Endodermal cell (in vitro differentiated cells): ENCODE measurements around the gene CAPN11. TPM values are rescaled to one million over a fixed set of nuclear protein-coding genes. Genes with fewer than 3 reads are reported as not detected.
"Not testable (repeated sequence)": the region's sequence is repeated elsewhere in the genome, so short reads cannot be mapped to it uniquely, and the experiment has no call there.

Experiments used
- DNase-seq: peaks from one replicate; pipeline ENCODE4 v3.0.0-alpha.2; 2017
- H3K27ac ChIP-seq: 2 replicates; pipeline ENCODE4 v1.5.1; 2013; ENCODE audit warnings: mild to moderate bottlenecking, low read depth, low read length, moderate library complexity
- H3K27me3 ChIP-seq: 2 replicates; pipeline ENCODE4 v1.6.1; 2013; ENCODE audit warnings: mild to moderate bottlenecking, low read length, moderate library complexity; ENCODE audit not compliant: insufficient read depth, control insufficient read depth, poor library complexity, severe bottlenecking
- H3K36me3 ChIP-seq: 2 replicates; pipeline ENCODE4 v1.7.0; 2013; ENCODE audit warnings: mild to moderate bottlenecking, low read length, moderate library complexity; ENCODE audit not compliant: control insufficient read depth, insufficient read depth
- H3K4me1 ChIP-seq: one replicate; pipeline ENCODE4 v1.7.0; 2013; ENCODE audit warnings: low read length; ENCODE audit not compliant: control insufficient read depth, insufficient read depth
- H3K4me3 ChIP-seq: 2 replicates; pipeline ENCODE4 v1.5.1; 2013; ENCODE audit warnings: mild to moderate bottlenecking, low read length, moderate library complexity
- H3K9ac ChIP-seq: 2 replicates; pipeline ENCODE4 v1.6.1; 2013; ENCODE audit warnings: mild to moderate bottlenecking, low read length, moderate library complexity; ENCODE audit not compliant: poor library complexity, severe bottlenecking; ENCODE audit errors: extremely low read depth
- H3K9me3 ChIP-seq: 2 replicates; pipeline ENCODE4 v1.6.1; 2013; ENCODE audit warnings: mild to moderate bottlenecking, low read length, moderate library complexity; ENCODE audit not compliant: control insufficient read depth
- H3K27ac Mint-ChIP-seq: 2 replicates; pipeline ENCODE4 v1.8.0; 2020; ENCODE audit warnings: mixed read lengths
- H3K27me3 Mint-ChIP-seq: 2 replicates; pipeline ENCODE4 v1.8.0; 2021; ENCODE audit warnings: mild to moderate bottlenecking, mixed read lengths; ENCODE audit not compliant: insufficient read depth
- H3K36me3 Mint-ChIP-seq: 2 replicates; pipeline ENCODE4 v1.8.0; 2020; ENCODE audit warnings: low read depth, mixed read lengths
- H3K4me1 Mint-ChIP-seq: 2 replicates; pipeline ENCODE4 v1.8.0; 2020; ENCODE audit warnings: mixed read lengths
- H3K4me3 Mint-ChIP-seq: 2 replicates; pipeline ENCODE4 v1.8.0; 2020; ENCODE audit warnings: mild to moderate bottlenecking, moderate library complexity, mixed read lengths
- H3K9me3 Mint-ChIP-seq: 2 replicates; pipeline ENCODE4 v1.8.0; 2020; ENCODE audit warnings: mild to moderate bottlenecking, mixed read lengths
- WGBS, 2 experiments: methylation state at CpG; one replicate each; pipeline versions ENCODE4 v1.1.5 to v1.1.7; 2013; ENCODE audit warnings: missing lambda C conversion rate in 2 of 2, mixed read lengths in 1 of 2; ENCODE audit not compliant: insufficient coverage in 1 of 2, insufficient read length in 1 of 2; 5-methylcytosine and 5-hydroxymethylcytosine counted together
- total RNA-seq, 2 donors: library from RNA; stranded (reverse); fragmentation: NEBNext Ultra II Directional in 1 of 2; extraction: Animal tissue kit (Norgen Biotek cat#: 25700) in 1 of 2; gene quantifications; 2 replicates in 1 of 2; 3 replicates in 1 of 2; pipeline ENCODE4 v1.2.1, GENCODE V29; 2021
- TF ChIP-seq, protein P1 (sequence below): fragments of 200-600 bp; sonication (generic); conservative IDR thresholded peaks from 2 replicates; pipeline ENCODE4 v1.5.0; 2021; ENCODE audit warnings: antibody characterized with exemption, mild to moderate bottlenecking

Gene CAPN11
- total RNA-seq, 2 donors from 2014 or later: 0.53 to 1.2 TPM

DNA sequence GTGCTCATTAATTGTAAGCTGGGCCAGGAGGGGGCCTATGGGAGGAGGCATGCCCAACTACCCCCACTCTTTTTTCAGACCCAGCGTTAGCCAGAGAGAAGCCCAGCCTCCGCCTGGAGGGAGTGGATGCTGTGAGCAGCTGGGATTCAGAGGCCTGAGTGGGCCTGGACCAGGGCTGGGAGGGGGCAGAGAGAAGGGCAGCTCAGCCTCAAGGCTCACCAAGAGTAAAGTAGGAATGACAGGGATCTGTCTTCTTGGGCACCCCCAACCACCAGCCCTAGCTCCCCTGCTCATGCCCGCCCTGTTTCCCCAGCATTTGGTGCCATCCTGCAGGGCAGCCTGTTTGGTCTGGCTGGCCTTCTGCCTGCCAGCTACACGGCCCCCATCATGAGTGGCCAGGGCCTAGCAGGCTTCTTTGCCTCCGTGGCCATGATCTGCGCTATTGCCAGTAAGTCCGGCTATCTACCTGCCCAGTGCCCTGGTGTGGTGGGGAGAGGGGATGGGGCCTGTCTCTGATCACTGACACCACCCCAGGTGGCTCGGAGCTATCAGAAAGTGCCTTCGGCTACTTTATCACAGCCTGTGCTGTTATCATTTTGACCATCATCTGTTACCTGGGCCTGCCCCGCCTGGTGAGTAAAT is 71.5 kb downstream of the CAPN11 start:
- H3K4me3 Mint-ChIP-seq: no peak overlapping the region
- TF ChIP-seq, protein P1, sequence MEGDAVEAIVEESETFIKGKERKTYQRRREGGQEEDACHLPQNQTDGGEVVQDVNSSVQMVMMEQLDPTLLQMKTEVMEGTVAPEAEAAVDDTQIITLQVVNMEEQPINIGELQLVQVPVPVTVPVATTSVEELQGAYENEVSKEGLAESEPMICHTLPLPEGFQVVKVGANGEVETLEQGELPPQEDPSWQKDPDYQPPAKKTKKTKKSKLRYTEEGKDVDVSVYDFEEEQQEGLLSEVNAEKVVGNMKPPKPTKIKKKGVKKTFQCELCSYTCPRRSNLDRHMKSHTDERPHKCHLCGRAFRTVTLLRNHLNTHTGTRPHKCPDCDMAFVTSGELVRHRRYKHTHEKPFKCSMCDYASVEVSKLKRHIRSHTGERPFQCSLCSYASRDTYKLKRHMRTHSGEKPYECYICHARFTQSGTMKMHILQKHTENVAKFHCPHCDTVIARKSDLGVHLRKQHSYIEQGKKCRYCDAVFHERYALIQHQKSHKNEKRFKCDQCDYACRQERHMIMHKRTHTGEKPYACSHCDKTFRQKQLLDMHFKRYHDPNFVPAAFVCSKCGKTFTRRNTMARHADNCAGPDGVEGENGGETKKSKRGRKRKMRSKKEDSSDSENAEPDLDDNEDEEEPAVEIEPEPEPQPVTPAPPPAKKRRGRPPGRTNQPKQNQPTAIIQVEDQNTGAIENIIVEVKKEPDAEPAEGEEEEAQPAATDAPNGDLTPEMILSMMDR: no peak
- Histone ChIP-seq H3K36me3 (peaks cover 13% of the 10 kb centered on the region), H3K4me1 (peaks cover 14% of the 10 kb centered on the region), H3K27me3 (no peaks in the 10 kb centered on the region), H3K4me3 (no peak overlapping the region), H3K9ac (no peak overlapping the region), H3K27ac (no peak overlapping the region), H3K9me3 (no peaks in the 10 kb centered on the region)
- WGBS, 2 experiments: 89 to 100% methylated on average over 1 to 8 of the region's 10 CpGs
- H3K27me3 Mint-ChIP-seq: no peaks in the 10 kb centered on the region
- H3K9me3 Mint-ChIP-seq: no peaks in the 10 kb centered on the region
- H3K36me3 Mint-ChIP-seq: peaks cover 45% of the 10 kb centered on the region
- peaks cover 34% of the 10 kb centered on the region for H3K4me1 Mint-ChIP-seq
- no peak for DNase-seq
- H3K27ac Mint-ChIP-seq: no peak overlapping the region

DNA sequence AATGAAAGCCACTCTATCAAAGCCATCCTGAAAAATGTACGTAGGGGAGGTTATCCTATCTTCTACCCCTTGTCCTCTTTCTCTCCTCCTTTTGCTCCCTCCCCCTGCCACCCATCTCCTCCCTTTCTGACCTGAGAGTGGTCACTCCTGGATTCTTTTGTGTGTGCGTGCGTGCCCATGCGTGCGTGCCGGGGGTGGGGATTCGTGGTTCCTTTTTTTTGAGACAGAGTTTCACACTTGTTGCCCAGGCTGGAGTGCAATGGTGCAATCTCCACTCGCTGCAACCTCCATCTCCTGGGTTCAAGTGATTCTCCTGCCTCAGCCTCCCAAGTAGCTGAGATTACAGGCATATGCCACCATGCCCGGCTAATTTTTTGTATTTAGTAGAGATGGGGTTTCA is 72.8 kb downstream of the CAPN11 start:
- DNase-seq, H3K9me3 Mint-ChIP-seq, H3K9ac ChIP-seq, H3K4me3 Mint-ChIP-seq, H3K4me1 ChIP-seq, H3K27ac Mint-ChIP-seq, H3K27me3 ChIP-seq, H3K4me3 ChIP-seq, H3K27ac ChIP-seq, H3K27me3 Mint-ChIP-seq, H3K9me3 ChIP-seq: not testable (repeated sequence)
- H3K36me3 ChIP-seq: peaks cover 13% of the 10 kb centered on the region
- peaks cover 48% of the 10 kb centered on the region for H3K36me3 Mint-ChIP-seq
- peaks cover 27% of the 10 kb centered on the region for H3K4me1 Mint-ChIP-seq
- WGBS, 2 experiments: 90 to 96% methylated on average over 7 to 9 of the region's 9 CpGs

DNA sequence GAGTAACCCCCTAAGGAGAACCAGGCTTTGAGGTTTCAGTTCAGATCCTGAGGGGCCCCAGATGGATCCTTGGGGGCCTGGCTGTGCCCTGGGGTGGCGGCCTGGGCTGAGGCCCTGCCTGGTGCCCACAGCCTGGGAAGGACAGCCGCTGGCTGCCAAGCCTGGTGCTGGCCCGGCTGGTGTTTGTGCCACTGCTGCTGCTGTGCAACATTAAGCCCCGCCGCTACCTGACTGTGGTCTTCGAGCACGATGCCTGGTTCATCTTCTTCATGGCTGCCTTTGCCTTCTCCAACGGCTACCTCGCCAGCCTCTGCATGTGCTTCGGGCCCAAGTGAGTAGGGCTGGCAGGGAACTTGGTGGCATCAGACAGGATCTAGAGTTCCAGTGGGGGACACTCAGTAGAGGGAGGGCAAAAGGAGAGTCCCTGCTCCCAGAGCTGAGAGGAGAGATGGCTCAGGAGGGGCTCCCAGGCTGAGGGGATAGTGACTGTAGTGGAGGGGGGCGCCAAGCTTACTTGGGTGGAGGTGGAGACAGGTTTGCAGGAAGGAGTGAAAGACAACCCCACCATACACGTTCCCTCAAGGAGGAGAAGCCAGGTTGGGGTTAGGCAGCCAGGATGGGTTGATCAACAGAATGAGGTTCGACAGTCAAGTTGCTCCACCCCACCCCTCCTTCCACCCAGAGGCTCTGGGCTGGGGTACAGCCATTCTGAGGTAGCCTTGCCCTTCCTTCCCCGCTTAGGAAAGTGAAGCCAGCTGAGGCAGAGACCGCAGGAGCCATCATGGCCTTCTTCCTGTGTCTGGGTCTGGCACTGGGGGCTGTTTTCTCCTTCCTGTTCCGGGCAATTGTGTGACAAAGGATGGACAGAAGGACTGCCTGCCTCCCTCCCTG is 74.3 kb downstream of the CAPN11 start:
- no peak overlapping the region for H3K27ac Mint-ChIP-seq
- WGBS, 2 experiments: 95% methylated on average over 11 to 16 of the region's 16 CpGs
- H3K4me1 ChIP-seq: peaks cover 11% of the 10 kb centered on the region
- no peak overlapping the region for H3K4me3 ChIP-seq
- H3K27ac ChIP-seq: no peak overlapping the region
- TF ChIP-seq, protein P1: no peak
- H3K27me3 Mint-ChIP-seq: no peaks in the 10 kb centered on the region
- peaks cover 13% of the 10 kb centered on the region for H3K36me3 ChIP-seq
- no peak for DNase-seq
- no peak overlapping the region for H3K9ac ChIP-seq
- peaks cover 48% of the 10 kb centered on the region for H3K36me3 Mint-ChIP-seq
- no peaks in the 10 kb centered on the region for H3K9me3 Mint-ChIP-seq
- H3K4me1 Mint-ChIP-seq: peaks cover 24% of the 10 kb centered on the region
- no peaks in the 10 kb centered on the region for H3K9me3 ChIP-seq
- H3K4me3 Mint-ChIP-seq: no peak overlapping the region
- no peaks in the 10 kb centered on the region for H3K27me3 ChIP-seq
